Urinary bladder (tissue), 4 donors: ENCODE measurements around the gene LRP1. TPM values are rescaled to one million over a fixed set of nuclear protein-coding genes. Genes with fewer than 3 reads are reported as not detected.

Source experiments
- DNase-seq: peaks from one replicate; pipeline ENCODE4 v3.0.0-alpha.2; 2015; ENCODE audit errors: extremely low spot score
- H3K27ac ChIP-seq: one replicate; pipeline ENCODE4 v1.5.1; 2013; ENCODE audit warnings: low read depth, mild to moderate bottlenecking, moderate library complexity
- H3K36me3 ChIP-seq: one replicate; pipeline ENCODE4 v1.6.1; 2013; ENCODE audit warnings: mild to moderate bottlenecking, moderate library complexity; ENCODE audit not compliant: insufficient read depth
- H3K4me1 ChIP-seq: one replicate; pipeline ENCODE4 v1.6.1; 2013; ENCODE audit warnings: mild to moderate bottlenecking, moderate library complexity; ENCODE audit not compliant: insufficient read depth
- H3K4me3 ChIP-seq: one replicate; pipeline ENCODE4 v1.5.1; 2013; ENCODE audit warnings: low read depth, low read length
- WGBS: extraction: QIAGEN DNeasy Blood & Tissue Kit; methylation state at CpG from one replicate; pipeline ENCODE4 v1.1.7; 2013; 5-methylcytosine and 5-hydroxymethylcytosine counted together
- polyA plus RNA-seq: library from polyadenylated mRNA; stranded (reverse); fragments of 200-250 nt; gene quantifications from one replicate; pipeline ENCODE4 v1.2.3, GENCODE V29; 2013
- total RNA-seq: library from RNA; depleted of rRNA; stranded (reverse); fragments of >200 nt; gene quantifications from one replicate; pipeline ENCODE4 v1.2.3, GENCODE V29; 2014
- donor health status: healthy with polysubstance abuse.
- donor health status: healthy.

Gene LRP1
- total and polyA plus RNA-seq, 2 donors: 141 to 146 TPM

GRCh38 chr12:57179331-57180086 is 51.2 kb downstream of the LRP1 start:
- 91% methylated on average over 27 of the region's 27 CpGs for WGBS
- Histone ChIP-seq H3K4me1 (no peaks in the 10 kb centered on the region), H3K4me3 (no peak overlapping the region), H3K27ac (no peak overlapping the region), H3K36me3 (peaks cover 7% of the 10 kb centered on the region)
- no peak for DNase-seq

DNA sequence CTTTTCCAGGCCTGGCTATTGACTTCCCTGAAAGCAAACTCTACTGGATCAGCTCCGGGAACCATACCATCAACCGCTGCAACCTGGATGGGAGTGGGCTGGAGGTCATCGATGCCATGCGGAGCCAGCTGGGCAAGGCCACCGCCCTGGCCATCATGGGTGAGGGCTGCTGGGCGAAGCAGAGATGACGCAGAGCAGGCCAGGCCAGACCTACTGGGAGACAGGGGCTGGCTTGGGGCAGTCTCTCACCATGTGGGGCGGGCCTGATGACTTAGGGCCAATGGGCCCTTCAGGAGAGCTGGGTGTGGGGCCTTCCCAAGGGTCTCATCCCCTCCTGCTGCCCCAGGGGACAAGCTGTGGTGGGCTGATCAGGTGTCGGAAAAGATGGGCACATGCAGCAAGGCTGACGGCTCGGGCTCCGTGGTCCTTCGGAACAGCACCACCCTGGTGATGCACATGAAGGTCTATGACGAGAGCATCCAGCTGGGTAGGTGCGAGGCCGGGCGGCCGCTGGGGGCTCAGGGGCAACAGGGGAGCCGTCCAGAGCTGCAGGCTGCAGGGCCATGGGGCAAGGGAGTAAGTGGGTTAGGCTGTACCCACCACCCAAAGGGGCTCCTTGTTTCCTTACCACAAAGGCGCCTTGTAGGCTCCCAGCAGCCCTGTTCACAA is 52.2 kb downstream of the LRP1 start:
- DNase-seq: no peak
- peaks cover 7% of the 10 kb centered on the region for H3K36me3 ChIP-seq
- 92% methylated on average over 20 of the region's 20 CpGs for WGBS
- H3K4me1 ChIP-seq: no peaks in the 10 kb centered on the region
- no peak overlapping the region for H3K4me3 ChIP-seq
- no peak overlapping the region for H3K27ac ChIP-seq

GRCh38 chr12:57181072-57181471 is 52.8 kb downstream of the LRP1 start:
- Histone ChIP-seq H3K36me3 (peaks cover 7% of the 10 kb centered on the region), H3K4me3 (no peak overlapping the region), H3K4me1 (no peaks in the 10 kb centered on the region), H3K27ac (no peak overlapping the region)
- DNase-seq: no peak
- WGBS: 60% methylated on average over 9 of the region's 9 CpGs

- H3K4me3 ChIP-seq: no peak overlapping the region
- H3K27ac ChIP-seq: no peak overlapping the region
- H3K4me1 ChIP-seq: no peaks in the 10 kb centered on the region
- peaks cover 9% of the 10 kb centered on the region for H3K36me3 ChIP-seq
- 63% methylated on average over 5 of the region's 5 CpGs for WGBS
- DNase-seq: no peak
These were observed 53.4 kb downstream of the LRP1 start for GRCh38 chr12:57181561-57182155.

DNA sequence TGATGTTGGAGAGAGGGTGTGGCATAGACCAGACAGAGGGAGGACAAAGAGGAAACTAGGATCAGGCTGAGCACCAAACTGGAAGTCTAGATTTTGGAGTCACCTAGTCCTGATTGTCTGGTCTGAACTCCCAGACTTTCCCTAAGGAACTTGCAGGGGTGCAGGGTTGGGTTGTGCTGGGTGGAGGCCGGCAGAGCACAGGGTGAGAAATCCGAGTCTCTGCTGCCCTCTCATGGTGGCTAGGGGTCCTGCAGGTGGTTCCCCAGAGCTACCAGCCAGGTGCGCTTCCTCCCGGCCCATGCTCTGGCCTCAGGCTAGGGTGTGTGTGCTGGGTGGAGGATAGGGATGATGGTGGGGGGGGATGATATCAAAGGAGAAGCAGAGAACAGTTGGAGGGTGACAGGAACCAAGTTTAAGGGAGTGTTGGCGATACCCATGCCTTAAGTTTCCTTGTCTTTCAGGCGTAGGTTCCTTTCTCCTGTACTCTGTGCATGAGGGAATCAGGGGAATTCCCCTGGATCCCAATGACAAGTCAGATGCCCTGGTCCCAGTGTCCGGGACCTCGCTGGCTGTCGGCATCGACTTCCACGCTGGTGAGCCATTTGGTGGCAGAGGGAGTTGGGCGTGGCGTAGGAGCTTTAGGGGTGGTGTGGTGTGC is 54.8 kb downstream of the LRP1 start:
- WGBS: 65% methylated on average over 13 of the region's 13 CpGs
- Histone ChIP-seq H3K36me3 (peaks cover 12% of the 10 kb centered on the region), H3K27ac (no peak overlapping the region), H3K4me1 (no peaks in the 10 kb centered on the region), H3K4me3 (no peak overlapping the region)
- DNase-seq: peak; percentile 48

DNA sequence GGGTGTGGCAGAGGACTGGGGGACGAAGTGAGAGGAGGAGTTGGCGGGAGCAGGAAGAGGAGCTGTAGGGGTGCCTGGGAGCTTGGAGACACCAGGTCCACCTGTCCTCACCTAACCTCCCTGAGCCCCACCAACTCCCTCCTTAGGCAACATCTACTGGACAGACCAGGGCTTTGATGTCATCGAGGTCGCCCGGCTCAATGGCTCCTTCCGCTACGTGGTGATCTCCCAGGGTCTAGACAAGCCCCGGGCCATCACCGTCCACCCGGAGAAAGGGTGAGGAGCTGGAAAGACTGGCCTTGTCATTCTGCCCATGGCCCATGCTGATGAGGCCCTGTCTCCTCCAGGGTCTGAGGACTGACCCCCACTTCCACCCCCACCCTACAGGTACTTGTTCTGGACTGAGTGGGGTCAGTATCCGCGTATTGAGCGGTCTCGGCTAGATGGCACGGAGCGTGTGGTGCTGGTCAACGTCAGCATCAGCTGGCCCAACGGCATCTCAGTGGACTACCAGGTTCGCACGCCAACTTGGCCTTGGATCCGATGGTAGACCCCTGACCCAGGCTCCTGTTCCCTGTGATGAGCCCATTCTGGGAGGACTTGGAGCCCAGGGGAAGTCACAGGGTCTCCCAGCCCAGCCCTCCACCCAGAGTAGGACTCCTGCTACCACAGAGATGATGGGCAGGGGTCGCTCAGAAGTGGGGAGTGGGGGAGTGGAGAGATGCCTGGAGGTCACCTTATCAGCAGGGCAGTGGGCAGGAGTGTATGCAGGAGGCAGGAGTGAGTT is 55.8 kb downstream of the LRP1 start:
- WGBS: 92% methylated on average over 22 of the region's 22 CpGs
- no peak for DNase-seq
- Histone ChIP-seq H3K4me1 (no peaks in the 10 kb centered on the region), H3K36me3 (peaks cover 12% of the 10 kb centered on the region), H3K27ac (no peak overlapping the region), H3K4me3 (no peak overlapping the region)

GRCh38 chr12:57185403-57185802 is 57.1 kb downstream of the LRP1 start:
- Histone ChIP-seq H3K27ac (no peak overlapping the region), H3K4me3 (no peak overlapping the region), H3K4me1 (no peaks in the 10 kb centered on the region), H3K36me3 (peaks cover 9% of the 10 kb centered on the region)
- WGBS: 92% methylated on average over 25 of the region's 25 CpGs
- DNase-seq: no peak

DNA sequence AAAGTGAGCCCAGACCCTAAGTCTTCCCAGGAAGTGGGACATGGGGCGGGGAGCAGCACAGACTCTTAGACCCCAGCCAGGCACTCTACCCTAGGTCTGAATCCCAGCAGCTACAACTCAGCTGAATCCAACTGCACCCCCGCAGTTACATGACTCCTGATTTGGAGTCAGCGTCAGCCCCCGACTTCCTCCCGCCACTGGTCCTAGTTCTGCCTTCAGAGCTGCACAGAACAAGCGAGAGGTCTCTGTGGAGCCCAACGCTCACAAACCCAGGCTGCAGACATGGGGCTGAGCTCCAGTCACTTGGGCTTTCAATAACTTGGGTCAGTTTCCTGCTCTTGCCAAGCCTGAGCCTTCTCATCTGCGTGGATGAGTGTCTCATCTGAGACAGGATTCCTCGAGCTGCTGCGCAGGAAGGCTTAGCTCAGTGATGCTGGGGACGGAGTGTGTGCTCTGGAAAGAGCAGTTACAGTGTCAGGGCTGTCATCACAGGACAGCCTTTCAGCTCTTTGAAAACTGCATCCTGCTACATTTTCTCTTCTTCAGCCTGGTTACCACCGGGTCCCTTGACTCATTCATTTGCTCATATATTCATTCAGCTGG is 57.7 kb downstream of the LRP1 start:
- no peak overlapping the region for H3K4me3 ChIP-seq

DNA sequence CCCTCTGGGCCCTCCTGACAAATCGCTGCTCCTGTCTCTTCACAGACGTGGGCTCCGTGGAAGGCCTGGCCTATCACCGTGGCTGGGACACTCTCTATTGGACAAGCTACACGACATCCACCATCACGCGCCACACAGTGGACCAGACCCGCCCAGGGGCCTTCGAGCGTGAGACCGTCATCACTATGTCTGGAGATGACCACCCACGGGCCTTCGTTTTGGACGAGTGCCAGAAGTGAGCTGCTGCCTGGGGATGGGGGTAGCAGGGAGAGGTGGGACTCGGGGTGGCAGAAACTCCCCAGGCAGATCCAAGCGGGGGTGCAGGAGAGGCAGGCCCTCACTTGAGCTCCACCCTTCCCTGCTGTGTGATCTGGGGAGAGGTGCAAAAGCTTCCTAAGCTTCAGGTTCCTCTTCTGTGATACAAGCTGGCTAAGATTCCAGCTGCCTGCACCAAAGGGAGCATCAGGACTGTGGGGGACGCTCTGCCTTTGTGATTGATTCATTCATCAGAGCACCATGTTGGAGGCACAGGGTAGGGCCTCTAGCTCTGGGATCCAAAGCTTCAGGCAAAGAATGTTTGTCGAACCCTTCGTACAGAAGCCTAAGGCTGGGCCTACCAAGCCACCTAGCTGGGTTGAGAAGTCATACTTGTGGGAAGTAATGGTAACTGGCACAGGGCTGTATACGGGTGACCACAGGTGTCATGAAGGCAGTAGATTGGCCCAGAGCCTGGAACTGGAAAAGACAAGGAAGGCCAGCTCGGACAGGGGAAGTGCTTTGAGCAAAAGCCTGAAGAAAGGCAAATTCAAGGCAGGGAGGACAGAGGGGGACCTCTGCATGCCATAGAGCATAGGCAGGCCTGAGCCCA is 59.2 kb downstream of the LRP1 start:
- 66% methylated on average over 21 of the region's 21 CpGs for WGBS
- H3K27ac ChIP-seq: no peak overlapping the region

More for the DNA sequence above, 57.7 kb downstream of the LRP1 start:
- WGBS: 85% methylated on average over 12 of the region's 12 CpGs
- H3K4me1 ChIP-seq: no peaks in the 10 kb centered on the region
- H3K36me3 ChIP-seq: peaks cover 7% of the 10 kb centered on the region
- no peak overlapping the region for H3K27ac ChIP-seq
- DNase-seq: no peak

DNA sequence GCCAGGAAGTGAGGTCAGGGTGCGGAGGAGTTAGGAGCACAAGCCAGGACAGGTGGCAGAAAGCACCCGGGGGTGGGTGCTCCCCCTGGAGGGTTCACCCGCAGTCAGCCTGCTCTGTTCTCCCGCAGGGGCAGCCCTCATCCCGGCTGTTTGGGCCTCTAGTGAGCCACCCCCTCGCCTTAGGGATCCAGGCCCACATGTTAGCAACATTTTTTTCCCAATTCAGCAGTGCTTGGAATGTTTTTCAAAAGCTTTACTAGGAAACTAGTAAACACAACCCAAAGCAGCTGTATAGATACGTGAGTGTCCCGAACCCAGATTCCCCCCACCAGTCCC is 59.8 kb downstream of the LRP1 start:
- H3K27ac ChIP-seq: no peak overlapping the region
- DNase-seq: no peak
- peaks cover 7% of the 10 kb centered on the region for H3K36me3 ChIP-seq
- 78% methylated on average over 8 of the region's 8 CpGs for WGBS
- H3K4me1 ChIP-seq: no peaks in the 10 kb centered on the region
- H3K4me3 ChIP-seq: no peak overlapping the region

More for the DNA sequence above, 59.2 kb downstream of the LRP1 start:
- H3K4me3 ChIP-seq: no peak overlapping the region
- peaks cover 7% of the 10 kb centered on the region for H3K36me3 ChIP-seq
- no peaks in the 10 kb centered on the region for H3K4me1 ChIP-seq
- no peak for DNase-seq

DNA sequence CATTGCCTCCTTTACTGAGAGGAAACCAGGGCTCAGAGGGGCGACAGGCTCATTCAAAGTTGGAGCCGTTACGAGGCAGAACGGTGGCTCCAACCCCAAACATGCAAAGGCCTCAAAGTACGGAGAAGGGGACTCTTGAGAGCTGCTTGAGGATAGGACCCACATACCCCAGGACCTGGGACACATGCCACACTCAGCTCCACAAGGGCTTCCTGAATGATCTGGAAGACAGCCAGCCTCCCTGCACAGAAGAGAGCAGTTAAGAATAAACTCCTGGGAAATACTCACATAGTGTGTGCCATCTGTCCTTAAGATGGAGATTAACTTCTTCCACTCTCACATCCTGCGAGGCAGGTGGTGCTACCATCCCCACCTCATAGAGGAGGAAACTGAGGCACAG is 61.8 kb downstream of the LRP1 start:
- Histone ChIP-seq H3K27ac (no peak overlapping the region), H3K4me1 (no peaks in the 10 kb centered on the region), H3K36me3 (peaks cover 5% of the 10 kb centered on the region), H3K4me3 (no peak overlapping the region)
- 69% methylated on average over 6 of the region's 6 CpGs for WGBS
- DNase-seq: no peak

DNA sequence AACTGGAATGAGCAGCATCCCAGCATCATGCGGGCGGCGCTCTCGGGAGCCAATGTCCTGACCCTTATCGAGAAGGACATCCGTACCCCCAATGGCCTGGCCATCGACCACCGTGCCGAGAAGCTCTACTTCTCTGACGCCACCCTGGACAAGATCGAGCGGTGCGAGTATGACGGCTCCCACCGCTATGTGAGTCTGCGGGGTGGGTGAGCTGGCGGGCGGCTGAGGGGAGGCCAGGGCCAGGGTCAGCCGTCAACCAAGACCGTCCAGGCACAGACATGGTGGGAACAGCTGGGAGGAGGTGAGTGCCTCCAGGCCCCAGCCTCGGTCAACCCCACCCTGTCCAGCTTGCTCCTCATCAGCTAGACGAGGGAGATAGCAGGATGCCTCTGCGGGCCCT is 62.5 kb downstream of the LRP1 start:
- no peaks in the 10 kb centered on the region for H3K4me1 ChIP-seq
- no peak for DNase-seq
- 93% methylated on average over 23 of the region's 23 CpGs for WGBS
- no peak overlapping the region for H3K4me3 ChIP-seq
- H3K27ac ChIP-seq: no peak overlapping the region
- peaks cover 5% of the 10 kb centered on the region for H3K36me3 ChIP-seq
